Stimulated activated CD8-positive, alpha-beta memory T cell treated with anti-CD3 and anti-CD28 coated beads, Interleukin-4, amount 100 ng/mL, for 48 hours (primary cell): ENCODE data around the gene GAP43.

ENCODE experiments used
- DNase-seq: peaks from one replicate; pipeline ENCODE4 v3.0.0-alpha.2; 2020

The GAP43 gene

GRCh38 chr3:115627180-115628074 lies 4.1 kb downstream of the GAP43 start:
- no peak for DNase-seq

GRCh38 chr3:115628075-115628412 lies 4.7 kb downstream of the GAP43 start:
- no peak for DNase-seq

GRCh38 chr3:115630850-115631249 lies 7.5 kb downstream of the GAP43 start:
- no peak for DNase-seq

DNA sequence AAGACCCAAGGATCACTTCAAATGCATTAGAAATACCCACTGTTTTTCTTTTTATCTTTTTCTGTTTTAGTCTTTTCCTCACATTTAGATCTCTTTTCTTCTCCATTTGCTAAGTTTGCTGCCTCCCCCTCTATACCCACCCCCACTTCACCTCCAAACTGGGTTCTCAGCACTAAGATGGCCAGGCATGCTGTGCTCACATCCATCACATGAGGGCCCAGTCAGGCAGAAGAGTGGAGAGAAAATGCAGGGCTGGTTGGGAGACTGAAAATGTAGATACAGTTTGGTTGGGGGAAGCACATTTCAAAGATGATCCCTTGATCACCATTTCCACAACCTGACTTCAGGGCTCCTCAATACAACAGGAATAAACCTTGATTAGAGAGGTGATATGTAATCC lies 8.7 kb downstream of the GAP43 start:
- DNase-seq = no peak

GRCh38 chr3:115633467-115633866 lies 10.2 kb downstream of the GAP43 start:
- DNase-seq = no peak

DNA sequence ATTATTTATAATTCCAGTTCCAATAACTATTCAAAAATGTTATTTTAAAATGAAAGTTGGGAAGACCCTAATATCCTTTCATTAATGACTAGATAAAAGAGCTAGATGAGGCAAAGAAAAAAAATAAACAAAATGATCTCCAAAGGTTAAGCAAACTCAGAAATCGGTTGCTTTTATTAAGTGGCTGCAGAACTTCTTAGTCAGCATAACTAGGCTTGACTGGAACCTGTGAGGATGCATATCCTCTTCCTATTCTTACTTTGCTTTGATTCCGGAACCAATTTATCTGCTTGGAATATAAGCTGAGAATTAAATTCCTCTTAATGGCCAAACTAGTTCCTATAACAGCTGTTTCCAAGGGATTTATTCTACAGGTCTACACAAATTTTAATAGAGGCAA lies 10.7 kb downstream of the GAP43 start:
- no peak for DNase-seq

DNA sequence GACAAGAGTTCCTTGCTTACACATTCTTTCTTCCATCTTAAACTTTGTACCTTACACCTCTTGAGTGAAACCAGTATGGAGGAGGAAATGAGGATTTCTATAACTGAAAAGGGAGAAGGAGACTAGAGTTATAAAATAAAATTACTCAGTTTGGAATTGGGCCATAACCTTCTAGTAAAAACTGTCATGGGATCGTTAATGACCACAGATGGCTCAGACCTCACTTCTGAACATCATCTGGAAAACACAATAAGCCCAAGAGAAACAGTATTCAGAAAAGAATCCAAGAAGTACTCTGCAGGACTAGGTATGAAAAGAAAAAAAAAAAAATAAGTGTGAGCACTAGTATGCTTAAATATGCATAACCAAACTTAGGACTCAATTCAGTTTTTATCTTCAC lies 12.1 kb downstream of the GAP43 start:
- no peak for DNase-seq

- DNase-seq = no peak
These were observed 14.9 kb downstream of the GAP43 start for GRCh38 chr3:115638241-115638640.

GRCh38 chr3:115638991-115639390 lies 15.7 kb downstream of the GAP43 start:
- no peak for DNase-seq

- DNase-seq = no peak
These were observed 21.1 kb downstream of the GAP43 start for GRCh38 chr3:115644391-115644790.

DNA sequence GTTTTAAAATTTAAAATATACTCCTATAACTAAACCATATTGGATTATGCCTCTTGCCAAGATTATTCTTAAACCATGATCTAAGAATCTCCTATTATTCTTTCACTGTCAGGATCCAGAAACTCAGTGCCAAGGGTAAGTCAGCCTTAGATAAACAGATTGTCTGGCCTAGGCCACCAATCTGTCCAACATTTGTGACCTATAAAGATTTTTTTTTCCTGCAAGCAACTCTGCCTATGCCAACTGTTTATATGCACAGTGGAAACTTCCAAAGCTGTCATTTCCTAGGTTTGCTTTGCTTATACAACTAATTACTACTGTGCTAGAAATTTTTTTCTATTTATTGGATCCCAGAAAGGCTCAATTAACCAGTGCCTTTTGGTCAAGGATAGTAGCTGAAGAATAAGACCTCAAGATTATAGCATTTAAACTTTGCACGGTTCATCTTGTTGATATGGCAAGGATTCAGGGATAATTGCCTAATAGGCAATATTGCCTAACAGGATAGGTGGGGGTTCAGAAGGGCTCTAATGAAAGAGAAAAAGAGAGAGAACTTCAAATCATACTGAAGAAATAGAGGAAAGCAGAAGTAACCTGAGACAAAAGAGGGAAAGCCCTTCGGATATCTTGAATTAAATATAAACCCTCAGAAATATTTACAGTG lies 22.8 kb downstream of the GAP43 start:
- no peak for DNase-seq

DNA sequence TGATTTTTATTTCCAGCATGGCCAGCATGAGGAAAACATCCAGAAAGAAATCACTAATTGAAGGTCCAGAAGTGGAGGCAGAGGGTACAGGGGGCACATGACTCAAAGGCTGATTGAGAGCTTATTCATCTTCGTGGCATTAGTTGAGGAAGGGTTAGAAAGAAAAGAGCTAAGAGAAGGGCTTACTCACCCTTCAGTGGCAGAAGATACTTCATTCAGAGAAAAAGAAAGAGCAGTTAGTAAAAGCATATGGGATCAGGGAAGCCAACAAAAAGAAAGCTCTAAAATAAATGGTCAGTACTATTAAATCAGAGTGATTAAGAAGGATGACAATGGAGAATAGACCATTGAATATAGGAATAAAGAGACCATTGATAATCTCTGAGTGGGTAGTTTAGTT lies 25.2 kb downstream of the GAP43 start:
- no peak for DNase-seq

- no peak for DNase-seq
These were observed 27.8 kb downstream of the GAP43 start for GRCh38 chr3:115651087-115651486.

DNA sequence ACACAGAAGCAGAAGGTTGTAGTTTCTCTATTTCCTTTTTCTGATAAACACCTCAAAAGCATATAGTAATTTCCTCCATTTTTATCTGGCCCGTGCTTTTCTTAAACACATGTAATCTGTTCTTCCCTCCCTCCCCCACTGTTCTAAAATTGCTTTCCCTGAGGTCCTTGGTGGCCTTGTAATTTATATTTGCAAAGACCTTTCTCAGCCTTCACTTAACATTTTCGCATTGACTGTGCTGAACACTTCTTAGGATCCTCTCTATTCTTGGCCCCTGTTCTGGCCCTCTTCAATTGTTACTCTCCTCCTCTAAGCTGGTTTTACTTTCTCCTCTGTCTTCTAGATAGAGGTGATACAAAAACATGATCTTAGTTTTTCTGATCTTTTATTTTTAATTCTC lies 28.3 kb downstream of the GAP43 start:
- no peak for DNase-seq

- DNase-seq = no peak
These were observed 29.4 kb downstream of the GAP43 start for GRCh38 chr3:115652738-115653137.

- DNase-seq = no peak
These were observed 32.5 kb downstream of the GAP43 start for GRCh38 chr3:115655761-115656282.

GRCh38 chr3:115657168-115657567 lies 33.9 kb downstream of the GAP43 start:
- DNase-seq = no peak

- no peak for DNase-seq
These were observed 34.7 kb downstream of the GAP43 start for GRCh38 chr3:115658032-115658336.

DNA sequence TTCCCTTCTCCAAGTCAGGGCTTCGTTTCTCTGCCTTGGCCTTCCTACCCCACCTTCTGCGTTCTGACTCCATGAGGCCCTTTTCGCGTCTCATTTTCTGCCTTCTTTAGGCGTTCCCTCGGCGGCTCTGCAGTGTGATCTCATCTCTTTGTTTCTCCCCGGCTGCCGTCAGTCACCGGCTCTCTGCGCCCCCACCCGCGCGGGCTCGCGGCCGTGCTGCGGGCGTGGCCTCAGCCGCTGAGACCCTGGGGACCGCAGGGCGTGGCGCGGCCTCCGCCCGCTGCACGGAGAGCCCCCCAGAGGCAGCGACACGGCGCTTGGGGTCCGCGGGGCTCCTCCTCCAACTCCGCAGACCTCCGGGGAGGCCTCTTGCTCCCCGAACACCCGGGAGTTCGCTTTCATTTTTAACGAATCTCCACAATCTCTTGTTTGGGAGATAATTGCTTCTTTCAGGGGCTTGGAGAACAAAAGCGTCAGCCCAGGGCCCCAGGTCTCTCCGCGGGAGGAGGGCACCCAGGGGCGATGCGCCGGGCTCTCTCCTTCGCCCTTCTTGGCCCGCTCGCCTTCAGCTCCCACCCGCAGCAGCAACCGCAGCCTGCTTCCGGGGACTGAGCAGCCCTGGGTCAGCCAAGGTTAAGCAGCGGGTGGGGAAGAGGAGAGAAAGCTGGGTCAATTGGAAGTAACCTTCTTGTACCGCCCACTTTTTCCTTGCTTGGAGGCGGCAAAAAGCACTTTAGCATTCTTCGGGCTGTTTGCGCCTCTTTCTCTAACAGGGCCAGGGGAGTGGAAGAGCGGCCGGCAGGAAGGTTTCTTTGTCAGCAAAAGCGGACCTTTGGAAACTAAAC lies 35.2 kb downstream of the GAP43 start:
- peak; percentile 79 for DNase-seq

DNA sequence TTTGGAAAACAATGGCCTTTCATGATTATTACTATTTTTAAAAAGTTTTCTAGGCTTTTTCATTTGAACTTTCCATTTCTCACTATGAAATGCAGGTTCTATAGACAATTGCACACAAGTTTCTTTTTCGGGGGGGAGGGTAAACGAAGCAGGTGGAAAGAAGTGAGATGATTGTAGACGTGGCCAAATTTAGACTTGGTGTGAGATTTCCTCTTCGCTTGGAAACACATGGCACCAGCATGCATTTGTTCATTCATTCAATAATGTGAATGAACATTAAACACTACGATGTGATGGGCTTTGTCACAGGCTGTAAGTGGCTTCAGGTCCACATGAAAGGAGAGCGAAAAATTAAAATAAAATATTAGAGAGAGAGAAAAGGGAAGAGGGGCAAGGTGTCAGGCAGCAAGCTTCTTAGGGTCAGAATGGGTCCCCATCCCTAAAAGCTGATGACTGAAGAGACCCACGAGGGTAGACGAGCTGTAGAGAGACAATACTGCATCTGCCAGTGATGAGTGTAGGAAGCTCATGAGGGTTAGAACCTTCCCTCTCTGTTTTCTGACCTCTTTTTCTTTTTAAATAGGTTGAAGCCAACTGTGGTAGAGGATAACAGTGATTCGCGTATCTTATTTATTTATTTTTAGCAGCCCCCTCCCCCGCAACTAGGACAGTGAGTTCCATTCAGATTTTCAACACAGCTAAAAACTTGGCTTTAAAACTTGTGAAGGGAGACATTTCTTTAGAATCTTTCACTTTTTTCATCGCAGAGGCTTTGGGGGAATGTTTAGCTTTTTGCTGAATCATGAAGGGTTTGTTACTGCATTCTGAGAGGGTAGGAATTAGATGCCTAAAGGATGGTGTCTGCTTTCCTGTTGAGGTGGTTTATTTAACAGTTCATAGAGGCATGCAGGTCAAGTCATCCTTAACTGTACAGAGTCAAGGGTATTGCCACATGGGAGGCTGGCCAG lies 36.2 kb downstream of the GAP43 start:
- no peak for DNase-seq

DNA sequence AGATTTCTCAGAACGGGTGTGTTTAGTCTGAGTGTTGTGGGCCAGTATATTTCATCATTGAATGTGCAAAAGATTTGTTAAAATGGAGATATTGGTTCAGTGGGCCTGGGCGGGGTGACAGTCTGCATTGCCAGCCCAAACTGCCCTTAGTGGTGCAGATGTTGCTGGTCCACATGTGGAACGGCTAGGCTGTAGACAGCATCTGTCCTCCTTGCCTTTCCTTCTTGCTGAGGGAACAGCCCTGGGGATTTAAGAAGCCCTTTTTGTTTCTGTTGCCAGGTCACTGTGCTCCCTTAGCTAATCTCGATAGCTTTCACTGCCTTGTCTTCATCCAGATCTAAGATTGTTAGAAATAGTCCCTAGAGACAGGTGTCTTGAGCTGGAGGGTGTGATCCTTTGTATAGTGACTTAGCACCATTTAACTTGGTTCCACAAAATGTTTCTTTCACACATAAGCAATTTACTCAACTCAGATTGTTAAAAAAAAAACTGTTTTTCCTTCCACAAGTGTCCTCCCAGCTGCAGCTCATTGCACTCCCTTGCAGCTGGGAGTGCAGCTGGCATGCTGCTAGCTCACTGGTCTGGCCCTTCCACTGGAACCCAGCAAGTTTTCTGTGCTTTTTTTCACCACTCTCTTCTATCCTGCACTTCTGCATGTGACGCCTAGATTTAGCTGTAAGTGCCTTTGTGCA lies 37.5 kb downstream of the GAP43 start:
- DNase-seq = no peak

DNA sequence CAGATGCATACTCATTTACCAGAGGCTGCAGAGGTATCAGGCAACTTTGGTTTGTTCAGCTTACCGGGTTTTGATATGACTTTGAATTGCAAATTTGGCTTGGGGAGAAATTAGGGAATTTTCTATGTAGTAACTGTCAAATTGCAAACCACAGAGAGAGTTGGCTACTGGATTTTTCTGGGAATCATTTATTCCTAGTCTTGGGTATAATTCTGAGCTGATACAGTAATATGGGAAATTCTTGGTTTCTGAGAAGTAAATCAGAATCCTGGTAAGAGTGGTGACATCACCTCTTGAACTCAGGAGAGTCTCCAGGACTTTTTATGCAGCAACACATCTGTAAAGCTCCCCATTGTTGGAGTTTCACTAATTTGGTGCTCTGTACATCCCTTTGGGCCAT lies 39.0 kb downstream of the GAP43 start:
- no peak for DNase-seq
